ENCODE data around the gene C3.

The C3 gene

DNA sequence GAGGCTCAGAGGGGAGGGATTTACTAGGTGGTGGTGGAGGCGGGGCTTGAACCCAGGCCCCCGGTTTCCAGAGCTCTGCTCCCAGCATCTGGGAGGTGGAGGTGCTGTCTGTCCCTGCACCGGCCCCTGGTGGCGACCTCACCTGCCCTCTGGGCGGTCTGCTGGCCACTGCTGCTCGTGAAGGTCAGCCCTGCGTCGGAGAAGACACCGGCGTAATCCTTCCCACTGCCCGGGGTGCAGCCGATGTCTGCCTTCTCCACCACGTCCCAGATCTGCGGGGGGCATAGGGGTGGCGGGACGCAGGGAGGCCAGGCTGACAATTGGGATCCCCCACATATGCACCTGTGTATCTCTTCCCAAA lies 12.8 kb downstream of the C3 start:
- no peaks in the 10 kb centered on the region for H3K4me1 ChIP-seq (ENCODE audit: insufficient read depth, low read length)
- H3K27ac ChIP-seq (ENCODE audit: low read length), result no peak overlapping the region
- H3K9ac ChIP-seq (ENCODE audit: low read depth, low read length), result no peak overlapping the region
- H3K36me3 ChIP-seq (ENCODE audit: insufficient read depth, low read depth, low read length), result no peaks in the 10 kb centered on the region
- H3K9me3 ChIP-seq (ENCODE audit: insufficient read depth, low read depth, low read length), result no peaks in the 10 kb centered on the region
- peaks cover 42% of the 10 kb centered on the region for H3K27me3 ChIP-seq (ENCODE audit: insufficient read depth, low read length)
- no peak overlapping the region for H3K4me3 ChIP-seq (ENCODE audit: low read length)

DNA sequence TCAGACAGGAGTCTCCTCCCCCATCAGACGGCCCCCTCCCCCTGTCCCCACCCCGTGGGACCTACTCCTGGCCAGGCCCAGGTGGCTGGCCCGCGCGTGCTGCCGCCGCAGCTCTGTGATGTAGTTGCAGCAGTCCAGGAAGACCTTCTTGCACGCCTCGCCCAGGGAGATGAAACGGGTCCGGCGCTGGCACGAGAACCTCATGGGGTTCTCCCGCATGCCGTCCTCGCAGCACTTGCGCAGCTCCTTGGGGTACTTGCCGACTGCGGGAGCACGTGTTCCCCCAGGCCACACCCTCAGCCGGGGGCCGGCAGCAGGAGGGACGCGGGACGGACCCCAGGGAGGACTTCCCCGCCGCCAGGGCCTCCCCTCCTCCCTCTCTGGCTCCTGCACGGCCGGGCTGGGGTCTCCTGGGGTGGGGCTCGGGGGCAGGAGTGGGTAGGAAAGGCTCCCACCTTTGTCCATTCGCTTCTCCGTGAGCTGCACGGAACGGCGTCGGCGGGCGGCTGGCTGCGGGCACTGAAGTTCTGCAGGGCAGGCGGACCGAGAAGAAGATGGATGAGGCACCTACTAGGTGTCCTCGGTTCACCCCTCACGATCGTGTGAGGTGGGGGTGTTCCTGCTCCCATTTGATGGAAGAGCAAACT lies 13.3 kb downstream of the C3 start:
- no peaks in the 10 kb centered on the region for H3K4me1 ChIP-seq (ENCODE audit: insufficient read depth, low read length)
- H3K4me3 ChIP-seq (ENCODE audit: low read length), result no peak overlapping the region
- no peaks in the 10 kb centered on the region for H3K36me3 ChIP-seq (ENCODE audit: insufficient read depth, low read depth, low read length)
- H3K27ac ChIP-seq (ENCODE audit: low read length), result no peak overlapping the region
- H3K27me3 ChIP-seq (ENCODE audit: insufficient read depth, low read length), result peaks cover 40% of the 10 kb centered on the region
- no peak overlapping the region for H3K9ac ChIP-seq (ENCODE audit: low read depth, low read length)
- H3K9me3 ChIP-seq (ENCODE audit: insufficient read depth, low read depth, low read length), result no peaks in the 10 kb centered on the region

DNA sequence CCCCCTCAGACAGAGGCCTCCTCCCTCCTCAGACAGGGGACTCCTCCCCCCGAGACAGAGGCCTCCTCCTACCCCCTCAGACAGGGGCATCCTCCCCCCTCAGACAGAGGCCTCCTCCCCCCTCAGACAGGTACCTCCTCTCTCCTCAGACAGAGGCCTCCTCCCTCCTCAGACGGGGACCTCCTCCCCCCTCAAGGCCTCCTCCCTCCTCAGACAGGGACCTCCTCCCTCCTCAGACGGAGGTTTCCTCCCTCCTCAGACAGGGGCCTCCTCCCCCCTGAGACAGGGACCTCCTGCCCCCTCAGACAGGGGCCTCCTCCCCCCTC lies 13.9 kb downstream of the C3 start:
- Histone ChIP-seq H3K4me3 (ENCODE audit: low read length) (no peak overlapping the region), H3K9ac (ENCODE audit: low read depth, low read length) (no peak overlapping the region), H3K4me1 (ENCODE audit: insufficient read depth, low read length) (no peaks in the 10 kb centered on the region), H3K9me3 (ENCODE audit: insufficient read depth, low read depth, low read length) (no peaks in the 10 kb centered on the region), H3K27ac (ENCODE audit: low read length) (no peak overlapping the region), H3K36me3 (ENCODE audit: insufficient read depth, low read depth, low read length) (no peaks in the 10 kb centered on the region), H3K27me3 (ENCODE audit: insufficient read depth, low read length) (peaks cover 35% of the 10 kb centered on the region)

DNA sequence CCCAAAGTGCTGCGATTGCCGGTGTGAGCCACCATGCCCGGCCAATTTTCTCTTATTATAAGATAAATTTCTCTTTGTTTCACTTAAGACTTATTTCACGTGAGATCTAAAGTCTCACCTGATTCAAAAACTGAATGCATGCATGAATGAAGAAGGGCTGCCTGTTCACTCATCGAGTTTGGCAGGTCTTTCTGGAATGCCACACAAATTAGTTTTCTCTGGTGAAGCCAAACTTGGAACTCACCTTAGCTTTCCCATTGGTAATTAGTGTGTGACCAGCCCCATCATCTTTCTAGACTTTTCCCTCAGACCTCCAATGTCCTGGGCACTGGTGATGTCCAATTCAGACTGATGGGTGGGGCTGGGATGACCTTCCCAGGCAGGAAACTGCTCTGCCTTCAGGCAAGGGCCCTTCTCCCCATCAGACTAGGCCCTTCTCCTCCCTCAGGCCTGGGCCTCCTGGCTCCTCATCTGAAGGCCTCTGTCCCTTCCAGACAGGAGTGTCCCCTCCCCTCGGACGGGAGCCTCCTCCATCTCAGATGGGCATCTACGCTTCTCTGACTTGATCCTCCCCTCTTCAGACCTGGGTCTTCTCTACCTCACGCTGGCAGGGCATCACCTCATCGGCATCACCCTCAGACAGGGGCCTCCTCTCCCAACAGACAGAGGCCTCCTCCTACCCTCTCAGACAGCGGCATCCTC lies 14.4 kb downstream of the C3 start:
- no peaks in the 10 kb centered on the region for H3K36me3 ChIP-seq (ENCODE audit: insufficient read depth, low read depth, low read length)
- peaks cover 30% of the 10 kb centered on the region for H3K27me3 ChIP-seq (ENCODE audit: insufficient read depth, low read length)
- no peaks in the 10 kb centered on the region for H3K4me1 ChIP-seq (ENCODE audit: insufficient read depth, low read length)
- H3K9ac ChIP-seq (ENCODE audit: low read depth, low read length), result no peak overlapping the region
- H3K9me3 ChIP-seq (ENCODE audit: insufficient read depth, low read depth, low read length), result no peaks in the 10 kb centered on the region
- no peak overlapping the region for H3K27ac ChIP-seq (ENCODE audit: low read length)
- no peak overlapping the region for H3K4me3 ChIP-seq (ENCODE audit: low read length)

DNA sequence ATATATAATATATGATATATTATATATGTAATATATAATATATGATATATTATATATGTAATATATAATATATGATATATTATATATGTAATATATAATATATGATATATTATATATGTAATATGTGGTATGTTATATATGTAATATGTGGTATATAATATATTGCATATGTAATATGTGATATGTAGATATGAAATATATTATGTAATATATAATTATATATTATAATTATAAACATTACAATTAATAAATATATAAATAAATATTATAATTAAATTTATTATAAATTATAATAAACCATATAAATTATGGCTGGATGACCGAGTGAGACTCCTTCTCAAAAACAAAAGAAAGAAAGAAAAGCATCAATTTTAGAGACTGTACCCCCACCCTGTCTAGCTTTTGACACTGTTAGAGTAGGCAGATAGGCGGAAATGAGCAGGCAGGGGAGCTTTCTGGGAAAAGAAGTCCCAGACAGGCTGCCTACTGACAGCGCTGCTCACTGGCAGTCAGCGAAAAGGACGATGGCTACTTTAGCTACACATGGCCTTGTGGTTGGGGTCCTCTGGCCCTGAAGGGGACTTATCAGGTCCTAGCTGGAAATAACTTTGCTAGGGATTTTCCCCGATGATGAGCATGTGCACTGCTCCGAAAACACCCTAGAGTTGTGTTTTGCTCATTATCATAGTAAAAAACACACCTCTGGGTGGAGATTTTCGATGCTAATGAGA lies 19.7 kb downstream of the C3 start:
- no peaks in the 10 kb centered on the region for H3K27me3 ChIP-seq (ENCODE audit: insufficient read depth, low read length)
- H3K4me1 ChIP-seq (ENCODE audit: insufficient read depth, low read length), result no peaks in the 10 kb centered on the region
- no peaks in the 10 kb centered on the region for H3K36me3 ChIP-seq (ENCODE audit: insufficient read depth, low read depth, low read length)
- H3K9ac ChIP-seq (ENCODE audit: low read depth, low read length), result no peak overlapping the region
- no peak overlapping the region for H3K4me3 ChIP-seq (ENCODE audit: low read length)
- no peaks in the 10 kb centered on the region for H3K9me3 ChIP-seq (ENCODE audit: insufficient read depth, low read depth, low read length)
- no peak overlapping the region for H3K27ac ChIP-seq (ENCODE audit: low read length)

DNA sequence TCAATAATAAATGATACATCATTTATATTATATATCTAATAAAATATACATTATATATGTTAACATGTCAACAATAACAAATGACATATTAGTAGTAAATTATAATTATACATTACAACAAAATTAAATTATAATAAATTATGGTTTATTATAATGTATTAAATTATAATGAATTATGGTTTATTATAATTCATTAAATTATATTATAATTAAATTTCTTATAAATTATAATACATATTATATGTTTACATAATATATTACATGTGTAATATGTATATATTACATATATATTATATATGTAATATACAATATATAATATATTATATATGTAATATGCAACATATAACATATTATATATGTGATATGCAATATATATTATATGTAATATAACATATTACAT lies 20.5 kb downstream of the C3 start:
- H3K27ac ChIP-seq (ENCODE audit: low read length), result no peak overlapping the region
- H3K4me1 ChIP-seq (ENCODE audit: insufficient read depth, low read length), result no peaks in the 10 kb centered on the region
- H3K27me3 ChIP-seq (ENCODE audit: insufficient read depth, low read length), result no peaks in the 10 kb centered on the region
- H3K9ac ChIP-seq (ENCODE audit: low read depth, low read length), result no peak overlapping the region
- no peaks in the 10 kb centered on the region for H3K36me3 ChIP-seq (ENCODE audit: insufficient read depth, low read depth, low read length)
- no peak overlapping the region for H3K4me3 ChIP-seq (ENCODE audit: low read length)
- no peaks in the 10 kb centered on the region for H3K9me3 ChIP-seq (ENCODE audit: insufficient read depth, low read depth, low read length)

DNA sequence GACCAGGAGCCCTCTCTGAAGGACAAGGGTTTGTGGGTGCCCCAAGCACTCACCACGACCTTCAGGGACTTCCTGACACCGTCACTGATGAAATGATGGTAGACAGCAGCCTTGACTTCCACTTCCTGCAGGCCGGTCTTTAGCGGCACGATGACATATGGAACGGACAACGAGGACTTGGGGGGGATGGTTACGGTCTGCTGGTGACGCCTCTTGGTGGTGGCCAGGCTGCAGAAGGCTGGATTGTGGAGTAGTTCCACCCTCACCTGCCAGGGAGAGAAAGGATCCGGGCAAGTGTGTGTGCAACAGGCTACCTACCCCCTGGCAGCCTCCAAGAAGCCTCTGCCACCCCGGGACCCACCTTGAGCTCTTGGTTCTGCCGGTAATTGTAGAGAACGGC lies 23.2 kb downstream of the C3 start:
- Histone ChIP-seq H3K4me1 (ENCODE audit: insufficient read depth, low read length) (no peaks in the 10 kb centered on the region), H3K27ac (ENCODE audit: low read length) (no peak overlapping the region), H3K4me3 (ENCODE audit: low read length) (no peak overlapping the region), H3K27me3 (ENCODE audit: insufficient read depth, low read length) (no peaks in the 10 kb centered on the region), H3K36me3 (ENCODE audit: insufficient read depth, low read depth, low read length) (no peaks in the 10 kb centered on the region), H3K9ac (ENCODE audit: low read depth, low read length) (no peak overlapping the region), H3K9me3 (ENCODE audit: insufficient read depth, low read depth, low read length) (no peaks in the 10 kb centered on the region)

DNA sequence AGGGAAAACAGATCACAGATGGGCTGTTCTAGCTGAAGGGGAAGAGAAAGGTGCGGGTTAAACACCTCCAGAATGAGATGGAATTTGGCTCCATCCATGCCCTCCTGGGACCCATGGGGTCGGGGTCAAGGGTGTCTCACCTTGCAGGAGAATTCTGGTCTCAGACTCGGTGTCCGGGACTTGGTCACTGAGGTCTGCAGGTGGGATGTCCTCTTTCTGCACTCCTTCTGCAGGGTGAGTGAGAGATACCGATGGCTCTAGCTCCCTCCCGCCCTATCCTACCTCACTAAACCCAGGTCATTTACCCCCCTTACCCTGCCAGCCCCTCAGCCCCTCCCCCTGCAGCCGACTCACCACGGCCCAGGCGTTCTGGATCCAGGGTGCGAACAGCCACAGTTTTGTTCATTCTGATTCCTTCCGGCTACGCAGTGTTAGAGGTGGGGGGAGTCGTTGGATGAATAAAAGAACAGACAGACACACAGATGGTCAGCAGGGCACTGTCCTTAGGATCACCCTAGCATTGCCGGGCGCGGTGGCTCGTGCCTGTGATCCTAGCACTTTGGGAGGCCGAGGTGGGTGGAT lies 24.1 kb downstream of the C3 start:
- H3K9me3 ChIP-seq (ENCODE audit: insufficient read depth, low read depth, low read length), result no peaks in the 10 kb centered on the region
- no peak overlapping the region for H3K4me3 ChIP-seq (ENCODE audit: low read length)
- no peak overlapping the region for H3K27ac ChIP-seq (ENCODE audit: low read length)
- no peaks in the 10 kb centered on the region for H3K36me3 ChIP-seq (ENCODE audit: insufficient read depth, low read depth, low read length)
- H3K9ac ChIP-seq (ENCODE audit: low read depth, low read length), result no peak overlapping the region
- H3K27me3 ChIP-seq (ENCODE audit: insufficient read depth, low read length), result no peaks in the 10 kb centered on the region
- no peaks in the 10 kb centered on the region for H3K4me1 ChIP-seq (ENCODE audit: insufficient read depth, low read length)

DNA sequence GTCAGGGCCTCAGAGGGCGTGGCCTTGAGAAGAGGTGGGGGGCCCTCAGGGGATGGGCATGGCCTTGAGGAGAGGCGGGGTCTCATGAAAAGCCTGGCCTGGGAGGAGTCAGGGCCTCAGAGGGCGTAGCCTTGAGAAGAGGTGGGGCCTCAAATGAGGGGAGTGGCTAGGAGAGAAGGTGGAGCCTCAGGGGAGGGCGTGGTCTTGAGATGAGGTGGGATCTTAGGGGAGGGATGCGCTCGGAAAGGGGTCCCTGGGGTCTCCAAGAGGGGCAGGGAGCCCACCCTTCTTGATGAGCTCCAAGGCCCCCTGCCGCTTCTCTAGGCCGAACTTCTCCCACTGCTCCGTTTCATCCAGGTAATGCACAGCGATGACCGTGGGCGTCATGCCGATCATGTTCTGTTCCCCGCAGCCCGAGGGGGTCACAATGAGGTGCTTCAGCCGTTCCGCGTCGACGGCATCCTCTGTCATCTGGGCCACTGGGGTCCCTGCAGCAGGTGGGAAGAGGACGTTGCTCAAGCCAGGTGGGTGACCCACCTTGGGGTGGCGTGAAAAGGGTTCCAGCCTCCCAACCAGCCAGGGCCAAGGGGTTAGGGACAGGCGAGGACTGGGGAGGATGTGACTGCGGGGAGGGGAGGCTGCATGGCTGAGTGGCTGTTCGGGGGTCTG lies 26.2 kb downstream of the C3 start:
- Histone ChIP-seq H3K9ac (ENCODE audit: low read depth, low read length) (no peak overlapping the region), H3K4me3 (ENCODE audit: low read length) (no peak overlapping the region), H3K4me1 (ENCODE audit: insufficient read depth, low read length) (no peaks in the 10 kb centered on the region), H3K36me3 (ENCODE audit: insufficient read depth, low read depth, low read length) (no peaks in the 10 kb centered on the region), H3K27ac (ENCODE audit: low read length) (no peak overlapping the region), H3K27me3 (ENCODE audit: insufficient read depth, low read length) (no peaks in the 10 kb centered on the region), H3K9me3 (ENCODE audit: insufficient read depth, low read depth, low read length) (no peaks in the 10 kb centered on the region)

DNA sequence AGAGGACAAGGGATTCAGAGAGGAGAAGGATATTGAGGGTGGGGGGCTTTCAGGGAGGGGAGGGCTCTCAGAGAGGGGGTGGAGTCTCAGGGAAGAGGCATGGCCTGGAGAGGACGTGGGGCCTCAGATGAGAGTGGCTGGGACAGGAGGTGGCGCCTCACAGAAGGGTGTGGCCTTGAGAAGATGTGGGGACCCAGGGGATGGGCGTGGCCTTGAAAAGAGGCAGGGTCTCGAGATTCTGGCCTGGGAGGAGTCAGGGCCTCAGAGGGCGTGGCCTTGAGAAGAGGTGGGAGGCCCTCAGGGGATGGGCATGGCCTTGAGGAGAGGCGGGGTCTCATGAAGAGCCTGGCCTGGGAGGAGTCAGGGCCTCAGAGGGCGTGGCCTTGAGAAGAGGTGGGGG lies 26.8 kb downstream of the C3 start:
- H3K4me1 ChIP-seq (ENCODE audit: insufficient read depth, low read length), result no peaks in the 10 kb centered on the region
- no peak overlapping the region for H3K27ac ChIP-seq (ENCODE audit: low read length)
- H3K27me3 ChIP-seq (ENCODE audit: insufficient read depth, low read length), result no peaks in the 10 kb centered on the region
- no peak overlapping the region for H3K9ac ChIP-seq (ENCODE audit: low read depth, low read length)
- no peak overlapping the region for H3K4me3 ChIP-seq (ENCODE audit: low read length)
- H3K9me3 ChIP-seq (ENCODE audit: insufficient read depth, low read depth, low read length), result no peaks in the 10 kb centered on the region
- H3K36me3 ChIP-seq (ENCODE audit: insufficient read depth, low read depth, low read length), result no peaks in the 10 kb centered on the region

DNA sequence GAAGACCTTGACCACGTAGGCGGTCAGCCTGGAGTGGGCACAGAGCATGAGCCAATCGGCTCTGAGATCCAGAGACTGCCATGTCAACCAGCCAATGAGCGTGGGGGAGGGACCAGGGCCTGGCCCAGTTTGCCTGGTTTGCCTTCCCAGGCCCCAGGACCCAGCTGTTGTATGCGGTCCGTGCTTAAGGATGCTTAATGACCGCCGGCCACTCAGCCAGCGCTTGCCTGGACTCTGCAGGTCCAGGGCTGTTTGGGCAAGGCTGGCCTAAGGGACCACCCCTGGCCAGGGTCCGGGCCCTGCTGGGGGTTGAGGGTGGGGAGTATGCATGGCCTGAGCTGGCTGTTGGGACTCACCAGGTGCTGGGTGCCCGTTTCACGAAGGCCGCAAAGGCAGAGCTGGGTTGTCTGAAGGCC lies 27.4 kb downstream of the C3 start:
- no peaks in the 10 kb centered on the region for H3K27me3 ChIP-seq (ENCODE audit: insufficient read depth, low read length)

More for the DNA sequence above, 27.4 kb downstream of the C3 start:
- Histone ChIP-seq H3K36me3 (ENCODE audit: insufficient read depth, low read depth, low read length) (no peaks in the 10 kb centered on the region), H3K9me3 (ENCODE audit: insufficient read depth, low read depth, low read length) (no peaks in the 10 kb centered on the region), H3K27ac (ENCODE audit: low read length) (no peak overlapping the region), H3K9ac (ENCODE audit: low read depth, low read length) (no peak overlapping the region), H3K4me1 (ENCODE audit: insufficient read depth, low read length) (no peaks in the 10 kb centered on the region), H3K4me3 (ENCODE audit: low read length) (no peak overlapping the region)

Measured in iPS-20b (cell line).